ENCODE data around the gene TRPV4.

DNA sequence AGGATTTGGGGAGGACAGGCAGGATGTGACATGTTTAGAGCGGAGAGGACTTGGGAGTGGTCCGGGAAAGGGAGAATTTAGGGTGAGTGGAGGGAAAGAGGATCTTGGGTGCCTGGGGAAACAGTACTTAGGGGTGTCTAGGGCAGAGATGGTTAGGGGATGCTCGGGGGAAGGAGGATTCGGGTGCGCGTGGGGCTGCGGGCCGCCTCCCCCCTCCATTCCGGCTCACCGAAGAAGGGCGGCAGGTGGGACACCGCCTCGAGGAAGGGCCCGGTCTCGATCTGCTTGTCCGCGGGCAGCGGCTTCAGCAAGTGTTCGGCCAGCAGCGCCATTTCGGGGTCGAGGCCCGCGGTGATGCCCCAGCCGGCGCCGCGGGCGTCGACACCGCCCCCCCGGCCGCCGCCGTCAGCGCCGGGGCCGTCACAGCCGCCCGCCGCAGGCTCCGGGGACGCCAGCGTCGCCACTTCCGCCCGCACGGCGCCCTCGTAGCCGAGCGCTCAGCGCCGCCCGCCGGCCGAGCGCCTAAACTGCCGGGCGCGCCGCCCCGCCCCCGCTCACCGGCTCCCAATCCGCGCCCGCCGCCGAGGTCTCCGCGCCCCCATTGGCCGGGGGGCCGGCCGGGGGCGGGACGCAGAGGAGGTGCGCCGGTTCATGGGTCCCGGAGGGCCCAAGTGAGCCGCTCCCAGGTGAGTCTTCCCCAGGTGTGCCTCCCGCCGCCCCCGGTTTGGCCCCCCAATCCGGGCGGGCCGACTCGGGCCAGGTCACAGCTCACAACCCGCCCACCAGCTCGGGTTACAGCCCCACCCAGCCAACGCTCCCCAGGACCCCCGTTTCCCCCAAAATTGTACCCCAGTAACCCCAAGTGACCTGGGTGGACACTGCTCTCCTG, 47.1 kb upstream of the TRPV4 start, which contains the start of gene GLTP:
- TF ChIP-seq, protein P1, sequence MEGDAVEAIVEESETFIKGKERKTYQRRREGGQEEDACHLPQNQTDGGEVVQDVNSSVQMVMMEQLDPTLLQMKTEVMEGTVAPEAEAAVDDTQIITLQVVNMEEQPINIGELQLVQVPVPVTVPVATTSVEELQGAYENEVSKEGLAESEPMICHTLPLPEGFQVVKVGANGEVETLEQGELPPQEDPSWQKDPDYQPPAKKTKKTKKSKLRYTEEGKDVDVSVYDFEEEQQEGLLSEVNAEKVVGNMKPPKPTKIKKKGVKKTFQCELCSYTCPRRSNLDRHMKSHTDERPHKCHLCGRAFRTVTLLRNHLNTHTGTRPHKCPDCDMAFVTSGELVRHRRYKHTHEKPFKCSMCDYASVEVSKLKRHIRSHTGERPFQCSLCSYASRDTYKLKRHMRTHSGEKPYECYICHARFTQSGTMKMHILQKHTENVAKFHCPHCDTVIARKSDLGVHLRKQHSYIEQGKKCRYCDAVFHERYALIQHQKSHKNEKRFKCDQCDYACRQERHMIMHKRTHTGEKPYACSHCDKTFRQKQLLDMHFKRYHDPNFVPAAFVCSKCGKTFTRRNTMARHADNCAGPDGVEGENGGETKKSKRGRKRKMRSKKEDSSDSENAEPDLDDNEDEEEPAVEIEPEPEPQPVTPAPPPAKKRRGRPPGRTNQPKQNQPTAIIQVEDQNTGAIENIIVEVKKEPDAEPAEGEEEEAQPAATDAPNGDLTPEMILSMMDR (IDR thresholded peaks at IDR 0.05) = no peak
- no peak for TF ChIP-seq POLR2A (IDR thresholded peaks at IDR 0.05)

Data from lower leg skin (tissue), 3 donors.